ENCODE data around the gene SMIM12.

Gene SMIM12
- total RNA-seq, result 33.3 to 44.6 (median 41.1) reads per million in 4 donors

DNA sequence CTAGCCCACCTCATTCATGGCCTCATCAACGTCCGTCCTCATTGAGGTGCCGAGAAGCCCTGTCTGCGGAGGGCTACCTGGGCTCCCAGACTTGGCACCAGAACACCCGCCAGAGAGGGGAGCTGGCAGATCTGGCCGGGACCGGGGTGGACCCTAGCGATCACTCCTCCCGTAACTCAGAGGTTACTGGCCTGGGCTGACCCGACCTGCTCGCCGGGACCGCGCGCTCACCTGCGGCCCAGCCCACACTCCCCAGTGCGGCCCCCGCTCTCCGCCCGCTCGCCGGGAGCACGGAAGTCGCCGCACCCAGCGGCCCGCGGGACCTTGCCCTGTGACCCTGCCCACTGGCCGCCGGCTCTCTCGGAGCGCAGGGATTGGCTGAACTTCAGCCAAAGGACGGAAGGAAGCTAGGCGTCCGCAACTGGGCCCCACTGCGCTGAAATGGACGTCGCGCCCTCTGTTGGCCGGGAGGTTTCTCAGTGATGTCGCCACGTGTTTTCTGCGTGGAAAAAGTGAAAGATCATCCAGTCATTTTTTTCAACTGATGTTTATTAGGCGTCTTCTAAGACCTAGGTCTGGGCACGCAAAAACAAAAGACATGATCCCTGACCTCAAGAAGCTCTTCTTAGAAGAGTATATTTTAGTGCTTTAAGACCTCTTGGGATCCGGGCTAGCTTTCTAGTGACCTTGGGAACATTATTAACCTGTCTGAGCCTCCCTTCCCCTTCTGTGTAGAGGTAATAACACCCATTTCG, at the start of gene SMIM12:
Gene SMIM12 (minus strand): TSS at position 304 of the 755 bp plus-strand sequence. CDS start 3,772 bp downstream, outside the sequence.
- peak; percentile 74 to 94 (median 82) for DNase-seq

DNA sequence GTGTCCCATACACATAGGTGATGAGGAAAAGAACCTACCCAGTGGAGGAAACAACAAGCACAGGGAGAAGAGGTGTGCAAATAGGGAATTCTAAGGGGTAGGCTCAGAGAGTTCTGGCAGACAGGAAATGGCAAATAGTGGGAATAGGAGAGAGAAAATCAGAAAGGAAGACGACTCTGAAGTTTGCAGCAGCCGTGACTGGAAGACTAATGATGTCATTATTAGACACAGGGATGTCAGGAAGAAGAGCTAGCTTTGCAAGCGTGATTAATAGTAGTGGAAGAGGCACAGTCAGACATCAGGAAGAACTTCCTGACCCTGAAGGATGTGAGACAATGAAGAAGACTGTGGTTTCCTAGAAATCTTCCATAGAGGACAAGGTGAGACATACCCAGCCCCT, 48.8 kb upstream of the SMIM12 start:
- no peak for DNase-seq

DNA sequence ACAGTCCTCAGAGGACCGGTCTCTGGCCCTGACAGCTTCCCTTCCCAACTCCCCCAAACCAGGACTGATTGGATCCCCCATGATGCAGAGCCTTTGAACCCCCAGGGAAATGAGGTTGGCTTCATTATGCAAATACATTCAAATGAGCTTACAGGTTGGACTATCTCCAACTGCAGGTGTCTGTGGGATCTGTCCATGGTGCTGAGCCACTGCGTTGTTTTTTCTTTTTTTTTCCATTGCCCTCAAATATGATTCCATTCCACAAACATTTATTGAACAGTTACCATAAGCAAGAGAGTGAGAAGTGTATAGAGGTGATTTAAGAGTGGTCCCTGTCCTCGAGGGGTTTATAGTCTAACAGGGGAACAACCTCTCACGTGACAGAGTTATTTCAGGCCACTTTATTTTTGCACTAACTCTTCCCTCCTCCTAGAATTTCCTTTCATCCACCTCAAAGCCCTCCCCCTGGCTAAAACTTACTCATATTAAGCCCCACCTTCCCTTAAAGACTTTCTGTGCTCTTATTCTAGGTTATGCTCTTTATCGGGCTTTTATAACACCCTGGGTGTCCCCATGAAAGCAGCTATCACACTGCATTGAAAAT, 48.0 kb upstream of the SMIM12 start:
- no peak for DNase-seq

DNA sequence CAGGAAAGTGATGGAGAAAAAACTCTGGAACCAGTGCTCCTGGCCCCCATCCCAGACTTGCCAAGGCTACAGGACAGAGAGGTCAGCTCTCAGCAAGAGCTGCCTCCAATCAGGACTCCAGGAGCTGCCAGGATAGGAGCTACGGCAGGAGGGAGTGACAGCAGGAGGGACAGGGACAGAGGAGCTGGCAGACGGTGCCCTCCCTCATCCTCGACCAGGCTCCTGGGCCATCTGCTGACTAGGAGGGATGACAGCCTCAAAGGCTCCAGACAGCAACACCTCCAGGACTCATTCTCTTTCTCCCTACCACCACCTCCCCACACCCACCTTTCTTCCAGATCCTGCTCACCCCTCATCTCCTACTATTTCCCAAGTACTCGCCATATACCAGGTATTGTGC, 47.2 kb upstream of the SMIM12 start:
- DNase-seq, result no peak

DNA sequence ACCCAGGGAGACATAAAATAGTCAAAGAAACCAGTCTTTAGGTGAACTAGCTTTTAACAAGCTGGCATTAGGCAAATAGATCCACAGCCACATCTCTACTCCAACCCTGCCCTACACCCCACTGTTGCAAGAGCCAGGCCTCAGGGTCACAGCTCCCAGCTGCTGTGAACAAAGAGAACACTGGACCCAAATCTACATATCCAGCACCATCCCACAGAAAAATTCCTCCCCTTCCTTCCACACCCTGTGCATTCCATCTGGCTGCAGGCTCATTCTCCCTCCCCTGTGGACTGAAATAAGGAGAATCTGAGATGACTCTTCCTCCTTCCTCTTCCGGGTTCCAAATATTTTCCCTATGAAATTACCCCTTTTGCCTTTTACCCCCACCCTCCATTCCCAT, 46.7 kb upstream of the SMIM12 start:
- no peak for DNase-seq

GRCh38 chr1:34905098-34905459, 45.5 kb upstream of the SMIM12 start:
- DNase-seq, result no peak

DNA sequence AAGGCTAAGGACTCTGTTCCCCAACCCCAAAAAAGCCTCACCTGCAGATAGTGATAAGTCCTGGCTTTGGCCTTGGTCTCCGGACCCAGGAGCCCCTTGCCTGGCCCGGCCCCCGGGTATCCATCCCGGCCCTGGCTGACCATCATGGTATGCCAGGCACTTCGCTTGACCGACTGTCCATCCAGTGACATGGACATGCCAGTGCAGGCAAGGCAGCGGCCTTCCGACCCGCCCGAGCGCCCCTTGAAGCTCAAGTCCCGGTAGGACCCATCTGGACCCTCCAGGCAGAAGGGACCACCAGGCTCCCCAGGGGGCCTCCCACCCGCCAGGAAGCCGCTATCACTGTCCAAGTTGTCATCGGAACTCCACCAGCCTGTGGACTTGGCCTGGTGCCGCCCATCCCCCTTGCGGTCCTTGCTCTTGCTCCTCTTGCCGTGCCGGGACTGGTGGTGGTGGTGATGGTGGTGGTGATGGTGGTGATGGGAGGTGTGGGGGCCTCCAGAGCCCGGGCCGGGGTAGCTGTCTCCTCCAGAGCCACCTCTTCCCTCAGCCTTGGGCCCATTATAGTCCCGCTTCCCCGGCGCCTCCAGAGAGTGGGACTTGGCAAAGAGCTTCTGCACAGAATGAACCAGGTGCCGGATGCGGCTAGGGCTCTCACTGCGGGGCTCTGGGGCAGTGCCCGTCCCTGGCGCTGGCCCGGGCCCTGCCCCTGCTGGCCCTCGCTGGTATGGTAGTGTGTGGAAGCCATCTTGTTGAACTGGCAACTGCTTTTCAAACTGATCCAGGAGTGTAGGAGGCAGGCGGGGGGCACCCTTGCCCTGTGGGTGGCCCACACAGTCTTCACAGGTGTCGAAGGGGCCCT, 44.9 kb upstream of the SMIM12 start:
- no peak for DNase-seq

- DNase-seq, result no peak
Observed at GRCh38 chr1:34901919-34902318, 42.4 kb upstream of the SMIM12 start.

DNA sequence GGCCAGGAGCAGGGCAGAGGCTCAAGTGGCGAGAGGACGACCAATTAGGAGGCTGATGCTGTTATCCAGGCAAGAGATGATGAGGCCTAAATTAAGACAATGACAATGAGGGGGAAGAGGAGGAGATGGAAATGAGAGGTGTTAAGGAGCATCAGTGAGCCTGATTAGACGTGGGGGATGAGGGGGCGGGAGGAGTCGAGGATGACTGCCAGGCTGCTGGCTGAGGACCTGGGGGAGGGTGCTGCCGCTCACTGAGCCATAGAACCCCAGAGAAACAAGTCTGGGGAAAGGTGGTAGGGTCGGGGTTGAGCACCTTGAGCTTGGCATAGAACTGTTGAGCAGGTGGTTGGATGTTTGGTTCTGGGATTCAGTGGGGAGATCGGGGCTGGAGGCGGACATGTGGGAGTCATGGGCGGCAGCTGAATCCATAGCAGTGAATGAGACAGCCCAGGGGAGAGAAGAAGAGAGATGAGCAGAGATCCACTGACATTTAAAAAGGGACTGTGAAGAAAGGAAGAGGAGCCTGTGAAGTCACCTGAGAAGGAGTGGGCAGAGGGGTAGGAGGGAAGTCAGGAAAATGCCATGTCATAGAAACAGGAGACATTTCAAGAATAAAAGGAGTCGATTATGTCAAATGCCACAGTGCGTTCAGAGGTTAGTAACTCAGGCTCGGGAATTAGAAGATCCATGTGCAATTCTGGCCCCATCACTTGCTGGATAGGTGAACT, 41.4 kb upstream of the SMIM12 start:
- DNase-seq, result no peak

DNA sequence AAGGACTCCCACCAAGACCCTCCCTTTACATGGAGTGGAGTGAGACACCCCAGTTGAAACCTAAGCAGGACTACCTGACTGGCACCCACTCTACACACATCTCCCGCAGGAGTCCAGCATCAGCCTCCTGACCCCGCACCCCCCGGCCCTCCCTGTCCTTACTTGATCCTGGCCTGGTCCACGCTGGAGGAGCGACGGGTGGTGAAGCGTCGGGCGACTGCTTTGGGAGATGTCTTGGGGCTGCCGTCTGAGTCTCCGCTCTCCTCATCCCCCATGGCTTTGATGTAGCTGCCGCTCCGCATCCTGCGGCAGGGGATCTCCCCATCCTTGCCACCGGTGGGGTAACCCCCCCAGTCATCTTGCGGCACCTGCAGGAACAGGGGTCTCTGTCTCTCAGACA, 40.4 kb upstream of the SMIM12 start:
- DNase-seq, result no peak

DNA sequence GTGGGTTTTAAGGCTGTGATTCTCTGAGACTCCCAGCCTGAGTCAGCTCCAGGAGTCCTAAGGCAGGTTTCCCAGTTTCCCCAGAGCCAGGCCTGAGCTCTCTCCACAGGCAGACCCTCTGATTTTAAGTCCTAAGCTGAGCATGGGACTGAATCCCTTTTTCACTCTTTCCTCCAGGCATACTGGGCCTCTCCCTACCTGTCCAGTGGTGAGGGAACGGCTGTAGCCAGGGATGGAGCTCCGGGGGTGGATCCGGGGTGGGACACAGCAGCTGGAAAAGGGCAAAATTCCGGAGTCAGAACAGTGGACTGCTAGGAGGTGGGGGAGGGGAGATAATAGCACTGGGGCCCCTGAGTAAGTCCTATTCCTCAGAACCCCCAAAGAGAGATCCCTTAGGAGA, 39.9 kb upstream of the SMIM12 start:
- DNase-seq, result no peak

DNA sequence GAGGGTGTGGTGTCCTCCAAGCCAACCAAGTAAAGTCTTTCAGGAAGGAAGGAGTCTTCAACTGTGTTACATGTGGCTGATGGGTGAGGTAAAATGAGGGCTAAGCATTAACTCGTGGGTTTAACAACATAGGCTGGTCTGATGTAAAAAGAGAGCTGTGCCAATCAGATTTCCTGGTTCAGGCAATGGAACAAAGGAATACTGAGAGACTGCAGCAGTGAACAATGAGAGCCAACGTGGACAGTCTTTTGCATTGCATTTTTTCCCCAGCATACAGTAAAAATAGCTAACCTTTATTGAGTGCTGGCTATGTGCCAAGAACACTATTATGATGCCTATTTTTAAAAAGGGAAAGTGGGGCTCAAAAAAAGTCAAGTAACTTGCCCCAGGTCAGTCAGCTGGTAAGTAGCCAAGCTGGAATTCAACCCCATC, 38.8 kb upstream of the SMIM12 start:
- DNase-seq, result no peak

DNA sequence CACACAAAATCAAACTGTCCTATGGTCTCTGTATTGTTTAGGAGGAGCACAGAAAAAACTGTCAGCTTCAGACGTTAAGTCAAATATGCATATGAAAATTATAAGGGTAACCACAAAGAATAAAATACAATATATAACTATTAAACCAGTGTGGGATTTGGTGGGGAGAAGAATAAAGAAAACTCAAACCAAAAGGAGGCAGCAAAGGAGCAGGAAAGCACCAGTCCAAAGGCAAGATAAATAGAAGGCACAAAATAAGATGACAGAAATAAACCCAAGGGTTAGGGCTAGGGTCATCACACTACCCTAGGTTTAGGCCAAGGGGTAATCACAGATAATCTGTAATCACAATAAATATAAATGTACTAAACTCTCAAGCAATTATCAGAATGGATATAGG, 37.1 kb upstream of the SMIM12 start:
- no peak for DNase-seq

DNA sequence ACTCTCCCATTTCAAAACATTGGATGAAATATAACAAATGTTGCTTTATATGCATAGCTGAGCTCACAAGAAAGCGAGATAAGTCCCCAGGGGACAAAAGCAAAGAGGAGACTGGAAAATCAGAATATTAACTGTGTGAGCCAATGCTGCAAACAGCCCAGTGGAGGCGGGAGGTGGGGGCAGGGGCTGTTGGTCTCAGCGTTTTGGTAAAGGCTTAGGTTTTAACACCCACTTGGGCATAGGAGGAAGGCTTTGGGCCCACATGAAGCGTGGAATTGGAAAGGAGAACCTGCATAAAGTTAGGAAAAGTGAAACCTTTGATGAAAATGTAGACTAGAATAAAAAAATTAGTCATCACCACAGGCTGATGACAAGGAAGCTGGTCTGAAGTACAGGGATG, 30.2 kb upstream of the SMIM12 start:
- no peak for DNase-seq

DNA sequence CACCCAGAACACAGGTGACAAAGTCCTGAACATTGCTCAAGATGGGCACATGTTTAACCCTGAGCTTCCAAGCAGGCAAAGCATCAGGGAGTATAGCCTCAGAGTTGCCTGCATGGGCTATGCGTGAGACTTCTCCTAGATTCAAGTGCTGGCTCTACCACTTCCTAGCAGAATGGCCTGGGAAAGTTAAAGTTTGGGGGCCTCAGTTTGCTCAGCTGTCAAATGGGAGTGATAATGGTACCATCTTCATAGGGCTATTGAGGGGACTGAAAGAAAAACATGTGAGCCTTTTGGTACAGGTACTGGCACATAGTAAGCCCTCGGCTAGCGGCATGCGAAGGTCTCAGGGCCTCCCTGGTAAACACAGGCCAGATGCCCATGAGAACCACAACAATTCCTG, 28.0 kb upstream of the SMIM12 start:
- no peak for DNase-seq

- DNase-seq, result peak in 4 of 5 donors; percentile 20 to 40 (median 29)
Observed at GRCh38 chr1:34885405-34886247, 26.1 kb upstream of the SMIM12 start.

GRCh38 chr1:34884961-34885360, 25.4 kb upstream of the SMIM12 start:
- DNase-seq, result no peak

GRCh38 chr1:34884536-34884935, 25.0 kb upstream of the SMIM12 start:
- DNase-seq, result no peak

DNA sequence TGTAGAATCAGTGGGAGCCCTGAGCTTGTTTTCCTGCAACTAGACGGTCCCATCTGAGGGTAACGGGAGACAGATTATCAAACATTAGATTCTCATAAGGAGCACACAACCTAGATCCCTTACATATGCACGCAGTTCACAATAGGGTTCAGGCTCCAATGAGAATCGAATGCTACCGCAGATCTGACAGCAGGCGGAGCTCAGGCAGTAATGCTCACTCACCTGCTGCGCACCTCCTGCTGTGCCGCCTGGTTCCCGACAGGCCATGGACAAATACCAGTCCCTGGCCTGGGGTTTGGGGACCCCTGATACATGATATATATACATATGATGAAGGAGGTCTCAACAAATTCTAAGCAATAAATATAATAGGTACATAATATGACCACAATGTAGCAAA, 19.7 kb upstream of the SMIM12 start:
- no peak for DNase-seq

DNA sequence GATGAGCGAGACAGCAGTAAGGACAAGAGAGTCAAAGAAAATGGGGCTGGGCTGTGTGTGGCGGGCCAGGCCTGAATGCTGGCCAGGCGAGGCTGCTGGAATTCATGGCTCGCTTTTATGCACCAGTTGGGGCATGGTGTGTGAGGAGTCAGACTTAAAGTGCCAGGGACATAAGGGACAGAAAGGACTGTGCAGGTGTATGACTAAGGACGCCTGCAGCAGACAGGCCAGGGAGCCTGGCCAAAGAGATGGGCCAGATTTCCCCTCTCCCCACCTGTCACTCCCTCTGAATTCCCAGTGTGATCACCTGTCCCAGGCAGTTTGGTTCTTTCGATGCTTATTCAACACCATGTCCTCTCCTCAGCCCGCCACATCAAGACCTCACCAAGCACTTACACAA, 16.9 kb upstream of the SMIM12 start:
- DNase-seq, result no peak

GRCh38 chr1:34874296-34874952, 14.9 kb upstream of the SMIM12 start:
- no peak for DNase-seq

Measured in T-helper 1 cell (primary cell).